ENCODE data around the gene VANGL1. TPM values are rescaled to one million over a fixed set of nuclear protein-coding genes. Genes with fewer than 3 reads are reported as not detected.
A peak's percentile ranks its signal among the peaks of the same experiment; 100 is the strongest.

VANGL1 gene
- total RNA-seq, 1 donor from 2014 or later = 8.0 TPM

GRCh38 chr1:115705085-115705951, 63.5 kb downstream of the VANGL1 start:
- Histone ChIP-seq H3K27ac (no peak overlapping the region), H3K36me3 (no peaks in the 10 kb centered on the region), H3K4me1 (peaks cover 0 to 2% of the 10 kb centered on the region in 2 donors), H3K4me3 (no peak overlapping the region), H3K9me3 (no peaks in the 10 kb centered on the region), H3K27me3 (no peaks in the 10 kb centered on the region)
- DNase-seq (ENCODE audit: low spot score in 2 of 2) = no peak
- intact Hi-C loops (cut with DNase I) = loop anchor here (5.0 kb wide), 1 partner anchor 98 kb away; no protein-coding TSS in a partner anchor
- no peak for TF ChIP-seq CTCF (IDR thresholded peaks at IDR 0.05)

GRCh38 chr1:115705963-115706362, 64.2 kb downstream of the VANGL1 start:
- Histone ChIP-seq H3K4me1 (peaks cover 0 to 2% of the 10 kb centered on the region in 2 donors), H3K9me3 (no peaks in the 10 kb centered on the region), H3K36me3 (no peaks in the 10 kb centered on the region), H3K27me3 (no peaks in the 10 kb centered on the region), H3K27ac (no peak overlapping the region), H3K4me3 (no peak overlapping the region)
- intact Hi-C loops (cut with DNase I) = loop anchor here (5.0 kb wide), 1 partner anchor 99 kb away; no protein-coding TSS in a partner anchor
- no peak for DNase-seq (ENCODE audit: low spot score in 2 of 2)
- TF ChIP-seq CTCF (IDR thresholded peaks at IDR 0.05) = no peak

GRCh38 chr1:115706587-115707425, 65.0 kb downstream of the VANGL1 start:
- intact Hi-C loops (cut with DNase I) = loop anchor here (5.0 kb wide), 1 partner anchor 100 kb away; no protein-coding TSS in a partner anchor
- Histone ChIP-seq H3K36me3 (no peaks in the 10 kb centered on the region), H3K27ac (no peak overlapping the region), H3K4me3 (no peak overlapping the region), H3K27me3 (no peaks in the 10 kb centered on the region), H3K9me3 (no peaks in the 10 kb centered on the region), H3K4me1 (peaks cover 0 to 2% of the 10 kb centered on the region in 2 donors)
- peak; percentile 26 to 68 (median 43) for TF ChIP-seq CTCF (IDR thresholded peaks at IDR 0.05)
- no peak for DNase-seq (ENCODE audit: low spot score in 2 of 2)

- H3K27ac ChIP-seq = no peak overlapping the region
- H3K27me3 ChIP-seq = no peaks in the 10 kb centered on the region
- H3K9me3 ChIP-seq = no peaks in the 10 kb centered on the region
- no peak for TF ChIP-seq CTCF (IDR thresholded peaks at IDR 0.05)
- peaks cover 0 to 2% of the 10 kb centered on the region in 2 donors for H3K4me1 ChIP-seq
- DNase-seq (ENCODE audit: low spot score in 2 of 2) = no peak
- intact Hi-C loops (cut with DNase I) = no loop called here
- no peak overlapping the region for H3K4me3 ChIP-seq
- H3K36me3 ChIP-seq = no peaks in the 10 kb centered on the region
These were observed 69.3 kb downstream of the VANGL1 start for GRCh38 chr1:115710859-115711624.

GRCh38 chr1:115712911-115713609, 71.3 kb downstream of the VANGL1 start:
- DNase-seq (ENCODE audit: low spot score in 2 of 2) = no peak
- H3K4me3 ChIP-seq = no peak overlapping the region
- no peak for TF ChIP-seq CTCF (IDR thresholded peaks at IDR 0.05)
- intact Hi-C loops (cut with DNase I) = no loop called here
- H3K36me3 ChIP-seq = no peaks in the 10 kb centered on the region
- H3K9me3 ChIP-seq = no peaks in the 10 kb centered on the region
- no peak overlapping the region for H3K27ac ChIP-seq
- no peaks in the 10 kb centered on the region for H3K27me3 ChIP-seq
- H3K4me1 ChIP-seq = no peaks in the 10 kb centered on the region

Data from ascending aorta (tissue), 2 donors.